HepG2 (cell line): ENCODE results near the gene GAL3ST3. TPM values are rescaled to one million over a fixed set of nuclear protein-coding genes. Genes with fewer than 3 reads are reported as not detected.
A peak's percentile ranks its signal among the peaks of the same experiment; 100 is the strongest.

Experiments used
- CERS6 ChIP-seq: sonication (generic); formaldehyde crosslinking; IDR thresholded peaks from 2 replicates; pipeline ENCODE4 v1.5.0; 2020; ENCODE audit warnings: missing genetic modification reagents
- HOXA3 ChIP-seq: sonication (generic); formaldehyde crosslinking; IDR thresholded peaks from 2 replicates; pipeline ENCODE4 v1.5.0; 2020; ENCODE audit warnings: missing genetic modification reagents
- JUNB ChIP-seq: sonication (generic); formaldehyde crosslinking; IDR thresholded peaks from 2 replicates; pipeline ENCODE4 v1.8.0; 2022; ENCODE audit warnings: missing genetic modification reagents, mild to moderate bottlenecking, borderline replicate concordance
- KDM2A ChIP-seq: sonication (generic); formaldehyde crosslinking; IDR thresholded peaks from 2 replicates; pipeline ENCODE4 v1.4.0; 2020; ENCODE audit warnings: low read depth, missing genetic modification reagents, borderline replicate concordance
- POLR2G ChIP-seq: fragments of 200-400 bp; formaldehyde crosslinking; IDR thresholded peaks from 2 replicates; pipeline ENCODE4 v1.6.1; 2018; ENCODE audit warnings: mild to moderate bottlenecking, low read depth, low read length, moderate library complexity
- RORA ChIP-seq: sonication (generic); formaldehyde crosslinking; IDR thresholded peaks from 2 replicates; pipeline ENCODE4 v1.5.0; 2020; ENCODE audit warnings: mild to moderate bottlenecking, missing genetic modification reagents, moderate library complexity
- SMAD3 ChIP-seq: sonication (generic); formaldehyde crosslinking; IDR thresholded peaks from 2 replicates; pipeline ENCODE4 v1.4.0; 2020; ENCODE audit warnings: missing genetic modification reagents
- SMAD9 ChIP-seq: sonication (generic); formaldehyde crosslinking; IDR thresholded peaks from 2 replicates; pipeline ENCODE4 v1.5.1; 2020; ENCODE audit warnings: mild to moderate bottlenecking, missing genetic modification reagents
- TGIF2 ChIP-seq: IDR thresholded peaks from 2 replicates; pipeline ENCODE4 v1.6.1; 2016; ENCODE audit warnings: control low read depth, missing compliant biosample characterization
- U2AF2 ChIP-seq: fragments of 200-400 bp; formaldehyde crosslinking; IDR thresholded peaks from 2 replicates; pipeline ENCODE4 v1.6.1; 2017; ENCODE audit warnings: low read depth, mild to moderate bottlenecking, low read length
- ZBTB2 ChIP-seq: sonication (generic); formaldehyde crosslinking; IDR thresholded peaks from 2 replicates; pipeline ENCODE4 v1.8.0; 2022; ENCODE audit warnings: low read depth, missing genetic modification reagents
- ZHX1 ChIP-seq: sonication (generic); formaldehyde crosslinking; IDR thresholded peaks from 2 replicates; pipeline ENCODE4 v1.8.1; 2022; ENCODE audit warnings: low read depth, mild to moderate bottlenecking, missing genetic modification reagents
- ZNF138 ChIP-seq: sonication (generic); formaldehyde crosslinking; IDR thresholded peaks from 2 replicates; pipeline ENCODE4 v1.5.0; 2020; ENCODE audit warnings: mild to moderate bottlenecking, low read depth, missing genetic modification reagents
- ZNF205 ChIP-seq: IDR thresholded peaks from 2 replicates; pipeline ENCODE4 v1.6.1; 2018; ENCODE audit warnings: missing biosample characterization, missing genetic modification reagents
- ZNF282 ChIP-seq: fragments of 450-650 bp; IDR thresholded peaks from 2 replicates; pipeline ENCODE4 v1.6.1; 2018; ENCODE audit not compliant: partially characterized antibody
- ZNF615 ChIP-seq: sonication (generic); formaldehyde crosslinking; IDR thresholded peaks from 2 replicates; pipeline ENCODE4 v1.5.0; 2020; ENCODE audit warnings: mild to moderate bottlenecking, missing genetic modification reagents, borderline replicate concordance
- ZNF7 ChIP-seq: IDR thresholded peaks from 2 replicates; pipeline ENCODE4 v1.6.1; 2016; ENCODE audit warnings: missing biosample characterization, missing genetic modification reagents
- ZNF788 ChIP-seq: sonication (generic); formaldehyde crosslinking; IDR thresholded peaks from 2 replicates; pipeline ENCODE4 v1.5.0; 2020; ENCODE audit warnings: mild to moderate bottlenecking, missing genetic modification reagents, borderline replicate concordance
- polyA plus RNA-seq, 8 experiments: library from polyadenylated mRNA; depleted of rRNA in 3 of 8; stranded (reverse) in 7 of 8; unstranded in 1 of 8; fragments of >200 nt; fragmentation: Illumina TruSeq in 4 of 8; extraction: Trizol in 4 of 8; gene quantifications; 2 replicates each; pipeline versions ENCODE4 v1.2.1 to v1.2.3, GENCODE V29; 2011 to 2016; ENCODE audit warnings: low read depth in 4 of 8, missing spikeins in 1 of 8, mixed read lengths in 1 of 8; ENCODE audit not compliant: insufficient read depth in 1 of 8
- total RNA-seq, 5 experiments: library from RNA; depleted of rRNA; stranded (reverse); fragments of >200 nt; fragmentation: Illumina TruSeq; extraction: Trizol; gene quantifications; 2 replicates each; pipeline ENCODE4 v1.2.3, GENCODE V29; 2016; ENCODE audit warnings: low read depth in 1 of 5
- TF ChIP-seq, protein P1 (sequence below): sonication (generic); formaldehyde crosslinking; IDR thresholded peaks from 2 replicates; pipeline ENCODE4 v1.9.0; 2022; ENCODE audit warnings: low read depth, missing genetic modification reagents
- TF ChIP-seq, protein P2 (sequence below): sonication (generic); formaldehyde crosslinking; IDR thresholded peaks from 2 replicates; pipeline ENCODE4 v1.4.0; 2020; ENCODE audit warnings: missing genetic modification reagents

GAL3ST3 gene
- total and polyA plus RNA-seq, 2 of the 13 experiments (the other 11 are each of a cell fraction or from before 2014, with no cell fraction given), result not detected

- no peak for TF ChIP-seq ZHX1 (CRISPR knock-in tag)
- no peak for TF ChIP-seq JUNB
- TF ChIP-seq HOXA3 (CRISPR knock-in tag), result no peak; the same call in 1 of the 2 replicates
- TF ChIP-seq ZNF282, result no peak
- TF ChIP-seq, protein P1, sequence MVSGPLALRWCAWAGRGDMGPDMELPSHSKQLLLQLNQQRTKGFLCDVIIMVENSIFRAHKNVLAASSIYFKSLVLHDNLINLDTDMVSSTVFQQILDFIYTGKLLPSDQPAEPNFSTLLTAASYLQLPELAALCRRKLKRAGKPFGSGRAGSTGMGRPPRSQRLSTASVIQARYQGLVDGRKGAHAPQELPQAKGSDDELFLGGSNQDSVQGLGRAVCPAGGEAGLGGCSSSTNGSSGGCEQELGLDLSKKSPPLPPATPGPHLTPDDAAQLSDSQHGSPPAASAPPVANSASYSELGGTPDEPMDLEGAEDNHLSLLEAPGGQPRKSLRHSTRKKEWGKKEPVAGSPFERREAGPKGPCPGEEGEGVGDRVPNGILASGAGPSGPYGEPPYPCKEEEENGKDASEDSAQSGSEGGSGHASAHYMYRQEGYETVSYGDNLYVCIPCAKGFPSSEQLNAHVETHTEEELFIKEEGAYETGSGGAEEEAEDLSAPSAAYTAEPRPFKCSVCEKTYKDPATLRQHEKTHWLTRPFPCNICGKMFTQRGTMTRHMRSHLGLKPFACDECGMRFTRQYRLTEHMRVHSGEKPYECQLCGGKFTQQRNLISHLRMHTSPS, result no peak
- no peak for TF ChIP-seq CERS6
- TF ChIP-seq, protein P2, sequence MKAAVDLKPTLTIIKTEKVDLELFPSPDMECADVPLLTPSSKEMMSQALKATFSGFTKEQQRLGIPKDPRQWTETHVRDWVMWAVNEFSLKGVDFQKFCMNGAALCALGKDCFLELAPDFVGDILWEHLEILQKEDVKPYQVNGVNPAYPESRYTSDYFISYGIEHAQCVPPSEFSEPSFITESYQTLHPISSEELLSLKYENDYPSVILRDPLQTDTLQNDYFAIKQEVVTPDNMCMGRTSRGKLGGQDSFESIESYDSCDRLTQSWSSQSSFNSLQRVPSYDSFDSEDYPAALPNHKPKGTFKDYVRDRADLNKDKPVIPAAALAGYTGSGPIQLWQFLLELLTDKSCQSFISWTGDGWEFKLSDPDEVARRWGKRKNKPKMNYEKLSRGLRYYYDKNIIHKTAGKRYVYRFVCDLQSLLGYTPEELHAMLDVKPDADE (CRISPR knock-in tag), result no peak
- TF ChIP-seq SMAD3 (CRISPR knock-in tag), result no peak
- TF ChIP-seq ZNF7 (CRISPR knock-in tag), result peak; percentile 16; the same call in 1 of the 2 replicates
- TF ChIP-seq KDM2A, result peak; percentile 96
- TF ChIP-seq U2AF2, result no peak
- TF ChIP-seq ZNF615 (CRISPR knock-in tag), result no peak
- no peak for TF ChIP-seq ZBTB2 (CRISPR knock-in tag)
- TF ChIP-seq ZNF205 (CRISPR knock-in tag), result no peak
- no peak for TF ChIP-seq ZNF138 (CRISPR knock-in tag)
- 0 out of 2 replicates have a peak, but pooled peaks have one; percentile 34 for TF ChIP-seq TGIF2
- TF ChIP-seq SMAD9 (CRISPR knock-in tag), result no peak
- no peak for TF ChIP-seq RORA (CRISPR knock-in tag)
- no peak for TF ChIP-seq ZNF788 (CRISPR knock-in tag)
- no peak; the same call in none of the 2 replicates for TF ChIP-seq POLR2G
These were observed 21.0 kb upstream of the GAL3ST3 start, which contains the start of gene PACS1 (continued) for GRCh38 chr11:66069715-66070603.
